Activated T-cell treated with anti-CD3 and anti-CD28 coated beads for 48 hours (primary cell): Measurements from ENCODE around the gene ALKBH4.
A peak's percentile ranks its signal among the peaks of the same experiment; 100 is the strongest.
"Not testable (repeated sequence)": the region's sequence is repeated elsewhere in the genome, so short reads cannot be mapped to it uniquely, and the experiment has no call there.

ENCODE experiments used
- DNase-seq: peaks from one replicate; pipeline ENCODE4 v3.0.0-alpha.2; 2020; ENCODE audit warnings: low read depth

The ALKBH4 gene

DNA sequence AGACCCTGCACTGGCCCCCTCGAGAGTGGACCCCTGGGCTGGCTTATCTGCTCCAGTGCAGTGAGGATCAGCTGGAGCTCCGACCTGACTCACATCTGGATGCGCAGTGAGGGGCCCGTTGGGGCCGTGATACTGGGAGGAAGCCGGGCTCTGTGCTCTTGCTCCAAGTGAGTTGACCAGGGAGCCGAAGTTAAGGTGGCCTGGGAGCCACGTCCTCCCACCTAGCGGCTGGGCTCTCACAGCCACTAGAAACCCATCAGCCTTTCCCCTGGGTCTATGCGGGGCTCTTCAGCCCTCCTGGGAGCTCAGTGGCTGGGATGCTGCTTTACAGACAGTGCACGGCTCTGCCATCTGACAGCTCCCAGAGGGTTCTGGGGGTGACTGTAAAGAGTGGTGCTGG is 9.1 kb downstream of the ALKBH4 start:
- DNase-seq, result no peak

- DNase-seq, result not testable (repeated sequence)
Measured at GRCh38 chr7:102454932-102455331, 9.7 kb downstream of the ALKBH4 start.

GRCh38 chr7:102454468-102454867 is 10.2 kb downstream of the ALKBH4 start:
- DNase-seq, result no peak

DNA sequence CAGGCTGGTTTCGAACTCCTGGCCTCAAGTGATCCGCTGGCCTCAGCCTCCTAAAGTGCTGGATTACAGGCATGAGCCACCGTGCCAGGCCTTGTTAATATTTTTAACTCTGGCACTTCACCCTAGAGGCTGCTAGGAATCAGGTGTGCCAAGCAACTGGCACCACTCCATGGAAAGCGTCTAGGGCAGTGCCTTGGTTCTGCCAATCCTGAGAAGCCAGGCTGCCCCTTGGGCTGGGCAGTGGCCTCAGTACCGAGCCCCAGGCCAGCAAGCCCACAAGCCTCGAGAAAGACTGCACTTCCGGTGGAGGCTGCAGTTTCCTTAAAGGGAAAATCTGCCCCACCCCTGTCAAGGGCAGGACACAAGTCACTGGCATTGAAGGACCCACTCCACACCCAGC is 11.3 kb downstream of the ALKBH4 start:
- no peak for DNase-seq

- DNase-seq, result no peak
Measured at GRCh38 chr7:102452451-102452850, 12.2 kb downstream of the ALKBH4 start.

GRCh38 chr7:102451371-102452054 is 13.2 kb downstream of the ALKBH4 start:
- DNase-seq, result no peak

- no peak for DNase-seq
Measured at GRCh38 chr7:102450242-102450641, 14.4 kb downstream of the ALKBH4 start.

DNA sequence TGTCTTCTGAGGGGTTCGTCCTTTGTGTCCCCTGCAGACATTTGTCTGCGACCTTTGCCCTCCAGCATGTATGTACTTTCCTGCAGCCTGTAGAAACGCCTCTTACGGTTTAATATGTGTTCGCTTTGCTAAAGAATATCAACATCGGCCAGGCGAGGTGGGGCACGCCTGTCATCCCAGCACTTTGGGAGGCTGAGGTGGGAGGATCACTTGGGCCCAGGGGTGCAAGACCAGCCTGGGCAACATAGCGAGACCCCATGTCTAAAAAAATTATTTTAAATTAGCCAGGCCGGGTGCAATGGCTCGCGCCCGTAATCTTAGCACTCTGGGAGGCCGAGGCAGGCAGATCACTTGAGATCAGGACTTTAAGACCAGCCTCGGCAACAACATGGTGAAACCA is 15.5 kb downstream of the ALKBH4 start:
- no peak for DNase-seq

DNA sequence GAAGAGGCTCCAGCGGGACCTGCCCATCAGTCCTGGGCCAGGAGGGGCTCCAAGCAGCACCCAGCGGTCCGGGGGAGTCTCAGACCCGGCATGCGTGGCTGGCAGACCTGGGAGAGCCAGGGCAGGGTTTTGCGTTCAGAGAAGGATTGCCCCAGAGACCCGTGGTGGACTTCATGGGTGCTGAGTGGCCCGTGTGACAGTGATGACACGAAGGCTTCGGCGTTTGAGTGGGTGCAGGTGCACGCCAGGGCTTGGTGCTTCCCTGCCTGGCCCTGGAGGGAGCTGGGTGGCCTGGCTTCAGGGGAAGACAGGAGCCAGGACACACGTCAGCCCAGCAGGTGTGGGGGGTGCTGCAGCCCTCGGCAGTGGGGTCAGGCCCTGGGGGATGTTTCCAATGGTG is 17.4 kb downstream of the ALKBH4 start:
- no peak for DNase-seq

- DNase-seq, result no peak
Measured at GRCh38 chr7:102446387-102447156, 18.1 kb downstream of the ALKBH4 start.

DNA sequence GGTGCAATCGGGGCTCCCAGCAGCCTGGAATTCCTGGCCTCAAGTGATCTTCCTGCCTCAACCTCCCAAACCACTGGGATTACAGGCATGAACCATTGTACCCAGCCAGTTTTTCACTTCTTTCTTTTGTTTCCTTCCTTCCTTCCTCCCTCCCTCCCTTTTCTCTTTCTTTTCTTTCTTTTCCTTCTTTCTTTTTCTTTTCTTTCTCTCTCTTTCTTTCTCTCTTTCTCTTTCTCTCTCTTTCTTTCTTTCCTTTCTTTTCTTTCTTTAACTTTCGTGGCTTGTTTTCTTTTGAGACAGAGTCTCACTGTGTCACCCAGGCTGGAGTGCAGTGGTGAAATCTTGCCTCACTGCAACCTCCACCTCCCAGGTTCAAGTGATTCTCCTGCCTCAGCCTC is 19.0 kb downstream of the ALKBH4 start:
- DNase-seq, result no peak

GRCh38 chr7:102444961-102445673 is 19.5 kb downstream of the ALKBH4 start:
- DNase-seq, result no peak

- DNase-seq, result no peak
Measured at GRCh38 chr7:102439963-102440795, 24.5 kb downstream of the ALKBH4 start.

DNA sequence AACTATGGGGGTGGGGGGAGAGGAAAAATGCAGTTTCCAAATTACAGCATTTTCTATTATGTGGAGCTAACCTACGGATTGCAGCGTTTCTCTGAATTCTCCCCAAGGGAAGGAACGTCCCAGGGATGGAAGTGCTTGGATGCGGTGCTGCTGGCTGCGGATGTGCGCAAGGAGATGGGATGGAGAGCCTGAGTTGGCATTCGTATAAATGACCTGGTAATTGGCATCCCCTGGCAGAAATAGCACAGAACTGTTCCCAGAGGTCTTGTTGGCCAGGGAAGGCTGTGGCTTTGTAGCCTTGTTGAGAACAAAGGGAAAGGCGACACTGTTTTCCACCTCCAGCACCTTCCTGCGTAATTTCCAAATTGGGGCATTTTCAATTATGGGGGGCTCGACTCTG is 28.5 kb downstream of the ALKBH4 start:
- no peak for DNase-seq

DNA sequence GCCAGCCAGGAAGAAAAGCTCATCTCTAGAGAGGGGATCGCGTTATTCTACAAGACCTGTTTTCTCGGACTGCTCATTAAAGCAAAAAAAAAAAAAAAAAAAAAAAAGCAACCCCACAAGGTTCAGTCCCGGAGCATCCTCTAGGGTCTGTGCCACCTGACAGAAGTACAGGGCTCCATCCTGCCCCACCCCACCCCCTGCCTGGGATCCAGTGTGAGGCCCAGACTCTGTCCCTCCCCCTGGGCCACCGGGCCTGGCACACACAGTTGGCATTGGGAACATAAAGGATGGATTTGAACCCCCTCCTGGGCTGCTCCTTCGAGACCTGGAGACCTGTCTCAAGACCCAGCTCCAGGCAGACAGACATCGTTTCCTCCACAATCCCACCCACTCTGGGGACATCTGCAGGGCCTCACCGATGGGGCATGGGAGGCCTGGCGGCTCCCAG is 30.6 kb downstream of the ALKBH4 start:
- DNase-seq, result no peak

DNA sequence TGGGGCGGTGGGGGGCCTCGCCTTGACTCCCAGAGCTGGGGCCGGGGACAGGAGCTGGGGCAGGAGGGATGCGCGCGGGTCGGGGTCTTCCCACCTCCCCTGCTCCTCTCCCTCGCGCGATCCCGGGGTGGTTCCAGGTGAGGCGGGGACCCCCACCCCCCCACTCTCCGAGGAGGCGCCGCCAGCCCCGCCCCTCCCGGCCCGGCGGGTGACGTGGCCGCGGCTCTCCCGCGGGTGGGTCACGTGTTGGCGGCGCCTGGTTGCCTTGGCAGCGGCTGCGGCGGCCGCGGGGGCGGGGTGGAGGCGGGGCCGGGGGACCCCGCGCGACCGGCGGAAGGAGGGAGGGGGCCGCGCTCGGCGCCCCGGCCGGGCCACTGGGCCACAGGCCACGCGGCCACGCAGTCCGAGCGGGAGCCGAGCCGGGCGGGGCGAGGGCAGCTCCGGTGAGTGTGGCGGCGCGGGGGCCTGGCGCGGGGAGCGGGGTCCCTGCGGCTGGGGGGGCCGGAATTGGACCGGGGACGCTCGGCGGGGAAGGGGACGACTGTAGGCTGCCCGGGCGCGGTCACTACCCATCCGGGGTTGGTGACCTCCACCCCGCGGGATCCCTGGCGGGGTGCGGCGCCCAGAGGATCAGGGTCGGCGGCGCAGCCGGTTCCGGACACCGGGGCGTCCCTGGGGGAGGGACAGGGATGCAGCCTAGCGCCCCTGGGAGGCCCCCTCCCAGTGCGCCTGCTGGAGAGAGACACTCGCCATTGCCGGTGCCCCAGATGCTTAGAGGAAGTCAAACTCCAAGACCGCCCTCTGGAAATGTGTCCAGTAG is 31.2 kb downstream of the ALKBH4 start, which contains the start of gene ORAI2:
ORAI2 (plus strand) TSS at position 357 of the 820 bp plus-strand sequence. CDS start 5,382 bp downstream, outside the sequence.
- peak; percentile 83 for DNase-seq

DNA sequence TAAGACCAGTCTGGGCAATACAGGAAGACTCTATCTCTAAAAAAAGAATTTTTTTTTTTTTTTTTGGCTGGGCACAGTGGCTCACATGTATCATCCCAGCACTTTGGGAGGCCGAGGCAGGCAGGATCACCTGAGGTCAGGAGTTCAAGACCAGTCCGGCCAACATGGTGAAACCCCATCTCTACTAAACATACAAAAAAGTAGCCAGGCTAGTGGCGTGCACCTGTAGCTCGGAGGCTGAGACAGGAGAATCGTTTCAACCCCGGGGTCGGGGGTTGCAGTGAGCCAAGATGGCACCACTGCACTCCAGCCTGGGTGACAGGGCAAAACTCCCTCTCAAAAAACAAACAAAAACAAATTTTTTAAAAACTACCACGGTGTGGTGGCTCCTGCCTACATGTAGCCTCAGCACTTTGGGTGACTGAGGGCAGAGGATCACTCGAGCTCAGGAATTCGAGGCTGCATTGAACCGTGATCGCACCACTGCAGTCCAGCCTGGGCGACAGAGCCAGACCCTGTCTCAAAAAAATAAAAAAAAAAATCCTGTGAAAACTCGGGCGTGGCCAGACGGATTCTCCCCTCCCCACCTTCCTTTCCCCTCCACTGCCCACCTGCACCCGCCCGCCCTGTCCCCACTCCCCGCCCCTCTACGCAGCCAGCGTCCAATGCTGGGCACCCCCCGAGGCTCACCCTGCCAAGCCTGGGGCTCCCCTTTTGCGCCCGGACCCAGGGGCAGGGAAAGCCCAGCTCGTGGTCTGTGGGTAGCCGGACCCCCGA is 32.0 kb downstream of the ALKBH4 start:
- DNase-seq, result no peak

DNA sequence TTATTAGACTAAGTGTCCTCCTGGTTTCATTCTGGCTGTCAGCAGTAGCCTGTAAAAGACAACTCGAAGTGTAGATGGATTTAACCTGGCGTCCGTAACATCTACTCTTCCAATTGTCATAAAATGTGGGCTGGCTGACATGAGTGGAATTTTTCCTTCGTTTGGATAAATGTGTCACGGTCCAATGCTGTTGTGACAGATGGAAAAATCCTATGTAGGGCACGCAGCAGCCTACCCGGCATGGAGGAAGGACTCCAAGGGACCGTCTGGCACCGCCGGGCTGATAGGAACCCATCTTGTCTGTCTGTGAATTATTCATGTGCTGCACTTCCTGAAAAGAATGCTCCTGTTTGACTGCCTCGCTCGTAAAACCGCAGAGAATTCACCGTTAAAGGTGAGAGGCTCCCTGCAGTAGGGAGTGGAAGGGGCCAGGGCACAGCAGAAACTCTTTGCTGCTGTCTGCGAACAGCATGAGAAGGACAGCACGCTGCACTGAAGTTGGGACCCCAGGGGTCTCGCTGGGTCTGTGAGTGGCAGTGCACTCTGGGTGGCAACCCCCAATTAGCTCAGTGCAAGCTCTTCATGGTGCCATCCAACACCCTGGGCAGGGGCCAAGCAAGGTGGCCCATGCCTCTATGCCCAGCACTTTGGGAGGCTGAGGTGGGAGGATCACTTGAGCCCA is 32.9 kb downstream of the ALKBH4 start:
- no peak for DNase-seq

GRCh38 chr7:102429141-102429899 is 35.3 kb downstream of the ALKBH4 start:
- DNase-seq, result no peak
